Measurements from ENCODE around the gene RRAGC.

DNA sequence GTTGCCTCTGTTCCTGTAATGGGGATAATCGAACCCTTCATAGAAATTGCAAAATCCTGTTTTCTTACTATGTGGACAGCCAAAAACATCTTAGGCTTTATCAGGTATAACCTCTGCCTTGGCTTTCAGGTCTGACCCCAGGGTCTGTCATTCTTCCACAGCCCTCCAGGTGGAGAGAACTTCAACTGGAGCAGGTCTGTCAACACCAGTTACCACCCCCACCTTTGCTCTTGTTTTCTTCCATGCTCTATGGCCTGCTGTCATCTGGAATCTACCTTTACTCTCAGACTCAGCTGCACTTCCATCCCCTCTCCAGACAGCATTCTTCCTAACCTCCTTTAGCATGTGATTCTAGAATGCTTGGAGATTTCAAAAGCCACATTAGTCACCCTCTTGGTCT lies 32.2 kb upstream of the RRAGC start:
- TF ChIP-seq, protein P1, sequence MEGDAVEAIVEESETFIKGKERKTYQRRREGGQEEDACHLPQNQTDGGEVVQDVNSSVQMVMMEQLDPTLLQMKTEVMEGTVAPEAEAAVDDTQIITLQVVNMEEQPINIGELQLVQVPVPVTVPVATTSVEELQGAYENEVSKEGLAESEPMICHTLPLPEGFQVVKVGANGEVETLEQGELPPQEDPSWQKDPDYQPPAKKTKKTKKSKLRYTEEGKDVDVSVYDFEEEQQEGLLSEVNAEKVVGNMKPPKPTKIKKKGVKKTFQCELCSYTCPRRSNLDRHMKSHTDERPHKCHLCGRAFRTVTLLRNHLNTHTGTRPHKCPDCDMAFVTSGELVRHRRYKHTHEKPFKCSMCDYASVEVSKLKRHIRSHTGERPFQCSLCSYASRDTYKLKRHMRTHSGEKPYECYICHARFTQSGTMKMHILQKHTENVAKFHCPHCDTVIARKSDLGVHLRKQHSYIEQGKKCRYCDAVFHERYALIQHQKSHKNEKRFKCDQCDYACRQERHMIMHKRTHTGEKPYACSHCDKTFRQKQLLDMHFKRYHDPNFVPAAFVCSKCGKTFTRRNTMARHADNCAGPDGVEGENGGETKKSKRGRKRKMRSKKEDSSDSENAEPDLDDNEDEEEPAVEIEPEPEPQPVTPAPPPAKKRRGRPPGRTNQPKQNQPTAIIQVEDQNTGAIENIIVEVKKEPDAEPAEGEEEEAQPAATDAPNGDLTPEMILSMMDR (IDR thresholded peaks at IDR 0.05) = no peak
- no peak for TF ChIP-seq POLR2A (IDR thresholded peaks at IDR 0.05)

Data from adrenal gland (tissue), 5 donors.